ENCODE results near the gene SH3BP5L. TPM values are rescaled to one million over a fixed set of nuclear protein-coding genes. Genes with fewer than 3 reads are reported as not detected.

Gene SH3BP5L
- total and polyA plus RNA-seq, 2 donors (not counting 1 experiment from before 2014, with no cell fraction given): 17.5 to 19.8 TPM

DNA sequence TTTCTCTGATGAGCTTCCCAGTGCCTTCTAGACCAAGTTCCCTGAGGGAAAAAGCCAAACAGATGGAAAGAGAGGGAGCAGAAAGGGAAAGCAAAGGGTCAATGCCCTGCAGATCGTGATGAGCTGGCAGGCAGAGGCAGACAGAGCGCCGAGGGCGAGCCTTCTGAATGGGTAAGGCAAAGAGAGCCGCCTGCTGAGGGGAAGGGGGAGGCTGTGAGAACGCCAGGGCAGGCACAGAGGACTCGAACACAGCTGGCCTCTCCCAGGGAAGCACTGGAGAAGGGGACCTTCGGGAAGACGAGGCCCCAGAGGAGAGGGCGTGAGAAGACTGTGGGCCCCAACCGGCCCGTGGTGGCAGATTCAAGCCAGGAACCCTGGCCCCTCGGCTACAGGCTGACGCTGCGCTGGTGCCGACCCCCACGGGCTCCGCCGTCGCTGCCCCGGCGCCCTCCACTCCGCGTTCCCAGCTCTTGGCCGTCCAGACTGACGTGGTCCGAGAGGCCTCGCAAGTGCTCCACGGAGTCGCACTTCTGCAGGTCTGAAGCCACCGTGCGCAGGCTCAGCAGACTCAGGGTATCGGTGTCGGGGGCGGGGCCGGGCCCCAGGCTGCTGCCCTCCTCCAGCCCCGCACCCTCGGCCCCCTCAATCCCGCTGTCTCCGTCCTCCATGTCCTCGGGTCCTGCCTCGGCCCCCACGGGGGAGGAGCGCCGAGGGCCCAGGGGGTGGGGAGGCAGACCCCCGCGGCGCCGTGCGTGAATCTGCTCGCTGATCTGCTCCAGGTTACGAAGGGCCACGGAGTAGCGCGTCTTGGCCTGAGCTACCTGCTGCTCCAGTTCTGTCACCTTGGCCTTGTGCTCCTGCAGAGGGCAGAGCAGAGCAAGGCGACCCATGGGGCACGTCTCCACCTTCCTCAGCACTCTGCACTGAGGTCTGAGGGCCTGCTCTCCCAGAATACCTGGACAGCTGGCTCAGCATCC is 13.9 kb downstream of the SH3BP5L start:
- no peaks in the 10 kb centered on the region for H4K20me1 ChIP-seq (ENCODE audit: control insufficient read depth, extremely low read depth, insufficient read depth, low read length)
- DNase-seq (ENCODE audit: low read depth in 2 of 2): no peak
- H2AFZ ChIP-seq (ENCODE audit: low read length): no peak overlapping the region

DNA sequence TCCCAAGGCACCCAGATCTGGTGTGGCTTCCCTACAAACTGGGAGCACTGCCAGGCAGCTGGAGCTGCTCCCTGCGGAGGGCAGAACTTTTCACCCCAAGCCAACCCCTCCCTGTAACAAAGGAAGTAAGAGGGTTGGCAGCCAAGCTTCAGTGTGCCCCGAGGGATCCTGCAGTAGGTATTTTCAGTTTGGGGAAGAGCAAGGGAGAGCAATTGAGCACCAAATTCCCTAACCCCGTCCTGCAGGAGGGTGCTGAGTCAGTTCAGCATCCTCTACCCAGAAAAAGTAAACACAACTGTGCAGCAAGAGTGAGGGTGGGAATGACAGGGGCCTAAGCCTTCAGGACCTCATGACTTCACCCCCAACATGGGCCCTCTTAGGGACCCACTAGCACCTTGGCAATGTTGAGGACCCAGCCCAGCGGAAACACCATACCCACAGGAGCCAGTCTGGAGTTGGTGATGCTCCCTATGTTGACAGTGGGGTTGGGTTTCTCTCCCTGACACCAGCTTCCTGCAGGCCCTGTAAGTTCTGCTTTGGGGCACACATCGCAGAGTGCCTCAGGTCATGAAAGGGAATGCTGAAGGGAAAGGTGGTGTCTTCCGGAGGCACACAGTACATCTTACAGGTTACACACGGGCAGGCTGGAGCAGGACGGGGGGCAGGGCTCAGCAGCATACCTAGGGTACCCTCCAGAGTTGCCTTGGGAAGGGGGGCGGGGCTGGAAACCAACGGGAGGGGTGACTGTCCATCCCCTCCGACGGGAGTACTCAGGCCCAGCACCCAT is 14.8 kb downstream of the SH3BP5L start:
- no peak overlapping the region for H3K9ac ChIP-seq (ENCODE audit: insufficient read depth, low read length)
- H3K4me1 ChIP-seq (ENCODE audit: control insufficient read depth, extremely low read depth, insufficient read depth, low read length): peaks cover 8% of the 10 kb centered on the region
- TF ChIP-seq, protein P1, sequence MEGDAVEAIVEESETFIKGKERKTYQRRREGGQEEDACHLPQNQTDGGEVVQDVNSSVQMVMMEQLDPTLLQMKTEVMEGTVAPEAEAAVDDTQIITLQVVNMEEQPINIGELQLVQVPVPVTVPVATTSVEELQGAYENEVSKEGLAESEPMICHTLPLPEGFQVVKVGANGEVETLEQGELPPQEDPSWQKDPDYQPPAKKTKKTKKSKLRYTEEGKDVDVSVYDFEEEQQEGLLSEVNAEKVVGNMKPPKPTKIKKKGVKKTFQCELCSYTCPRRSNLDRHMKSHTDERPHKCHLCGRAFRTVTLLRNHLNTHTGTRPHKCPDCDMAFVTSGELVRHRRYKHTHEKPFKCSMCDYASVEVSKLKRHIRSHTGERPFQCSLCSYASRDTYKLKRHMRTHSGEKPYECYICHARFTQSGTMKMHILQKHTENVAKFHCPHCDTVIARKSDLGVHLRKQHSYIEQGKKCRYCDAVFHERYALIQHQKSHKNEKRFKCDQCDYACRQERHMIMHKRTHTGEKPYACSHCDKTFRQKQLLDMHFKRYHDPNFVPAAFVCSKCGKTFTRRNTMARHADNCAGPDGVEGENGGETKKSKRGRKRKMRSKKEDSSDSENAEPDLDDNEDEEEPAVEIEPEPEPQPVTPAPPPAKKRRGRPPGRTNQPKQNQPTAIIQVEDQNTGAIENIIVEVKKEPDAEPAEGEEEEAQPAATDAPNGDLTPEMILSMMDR (conservative IDR thresholded peaks at IDR 0.05 in 1 of 2, IDR thresholded peaks at IDR 0.05 in 1 of 2; ENCODE audit: low read depth in 1 of 2, low read length in 2 of 2): no peak
- no peak for TF ChIP-seq EZH2 (IDR thresholded peaks at IDR 0.05; ENCODE audit: low read length, missing control alignments)
- peak in 1 of 2 donors; percentile 22 for DNase-seq (ENCODE audit: low read depth in 2 of 2)
- no peak overlapping the region for H3K27ac ChIP-seq (ENCODE audit: insufficient read depth, low read length)
- H3K79me2 ChIP-seq (ENCODE audit: control insufficient read depth, insufficient read depth, low read length): no peaks in the 10 kb centered on the region
- H3K4me3 ChIP-seq (replicated peaks in 1 of 4; ENCODE audit: control extremely low read depth in 1 of 4, insufficient read depth in 1 of 4, low read depth in 3 of 4, low read length in 4 of 4): no peak overlapping the region
- no peaks in the 10 kb centered on the region for H4K20me1 ChIP-seq (ENCODE audit: control insufficient read depth, extremely low read depth, insufficient read depth, low read length)
- no peak overlapping the region for H3K4me2 ChIP-seq (ENCODE audit: extremely low read depth, insufficient read depth, low read length)
- no peaks in the 10 kb centered on the region for H3K27me3 ChIP-seq (ENCODE audit: control insufficient read depth, insufficient read depth, low read length)
- H3K9me3 ChIP-seq (ENCODE audit: control insufficient read depth, insufficient read depth, low read depth, low read length): no peaks in the 10 kb centered on the region
- no peak overlapping the region for H2AFZ ChIP-seq (ENCODE audit: low read length)
- H3K36me3 ChIP-seq (ENCODE audit: control insufficient read depth, insufficient read depth, low read length): peaks cover 22% of the 10 kb centered on the region

More for the DNA sequence above, 13.9 kb downstream of the SH3BP5L start:
- Histone ChIP-seq H3K4me2 (ENCODE audit: extremely low read depth, insufficient read depth, low read length) (no peak overlapping the region), H3K4me1 (ENCODE audit: control insufficient read depth, extremely low read depth, insufficient read depth, low read length) (peaks cover 8% of the 10 kb centered on the region), H3K27me3 (ENCODE audit: control insufficient read depth, insufficient read depth, low read length) (no peaks in the 10 kb centered on the region), H3K9ac (ENCODE audit: insufficient read depth, low read length) (no peak overlapping the region), H3K4me3 (replicated peaks in 1 of 4; ENCODE audit: control extremely low read depth in 1 of 4, insufficient read depth in 1 of 4, low read depth in 3 of 4, low read length in 4 of 4) (no peak overlapping the region), H3K36me3 (ENCODE audit: control insufficient read depth, insufficient read depth, low read length) (peaks cover 28% of the 10 kb centered on the region), H3K79me2 (ENCODE audit: control insufficient read depth, insufficient read depth, low read length) (peaks cover 2% of the 10 kb centered on the region), H3K27ac (ENCODE audit: insufficient read depth, low read length) (no peak overlapping the region), H3K9me3 (ENCODE audit: control insufficient read depth, insufficient read depth, low read depth, low read length) (no peaks in the 10 kb centered on the region)
- TF ChIP-seq, protein P1 (conservative IDR thresholded peaks at IDR 0.05 in 1 of 2, IDR thresholded peaks at IDR 0.05 in 1 of 2; ENCODE audit: low read depth in 1 of 2, low read length in 2 of 2): no peak
- TF ChIP-seq EZH2 (IDR thresholded peaks at IDR 0.05; ENCODE audit: low read length, missing control alignments): no peak

All from fibroblast of lung (primary cell).